Femur (tissue), 1 donor: ENCODE data around the gene LRRC37A2.
"Not testable (repeated sequence)": the region's sequence is repeated elsewhere in the genome, so short reads cannot be mapped to it uniquely, and the experiment has no call there.

Experiments used
- DNase-seq: peaks from one replicate; pipeline ENCODE4 v3.0.0-alpha.2; 2017

LRRC37A2 gene

DNA sequence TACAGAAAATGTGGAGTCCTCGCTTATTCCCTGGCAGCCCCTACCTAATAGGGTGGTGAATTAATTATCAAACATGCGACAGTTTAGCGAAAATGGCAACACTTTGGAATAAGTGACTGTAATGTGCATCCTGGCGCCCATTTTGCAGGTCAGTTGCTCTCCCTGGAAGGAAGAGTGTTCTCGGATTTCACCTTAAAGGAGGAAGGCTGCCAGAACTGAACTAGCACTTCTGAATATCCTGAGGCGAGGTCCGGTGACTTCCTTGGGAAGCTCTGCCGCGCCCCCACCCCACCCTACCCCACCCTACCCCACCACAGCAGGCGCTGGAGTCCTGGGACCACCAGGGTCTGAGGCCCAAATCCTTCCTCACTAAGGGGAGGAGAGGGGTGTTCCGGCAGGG, at the start of gene LRRC37A2:
LRRC37A2 (plus strand) TSS at position 301 of the 400 bp plus-strand sequence. CDS start 245 bp downstream, outside the sequence.
- not testable (repeated sequence) for DNase-seq

DNA sequence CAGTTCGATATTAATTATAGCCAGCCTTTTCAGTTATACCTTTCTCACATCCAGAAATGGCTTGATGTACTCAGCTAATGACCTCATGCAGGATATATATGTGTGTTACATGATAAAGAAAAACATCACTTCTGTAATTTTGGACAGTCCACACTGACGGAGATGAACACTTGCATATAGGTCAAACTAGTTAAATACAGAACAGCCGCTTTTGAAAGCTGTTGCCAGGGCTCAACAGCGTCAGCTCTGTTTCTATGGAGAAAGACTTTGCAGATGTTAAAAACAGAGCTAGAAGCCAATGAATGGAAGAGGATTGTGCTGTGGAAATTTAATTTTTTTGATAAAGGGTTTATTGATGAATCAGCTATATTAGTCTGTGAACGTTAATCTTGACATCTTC, 44.6 kb upstream of the LRRC37A2 start:
- not testable (repeated sequence) for DNase-seq

DNA sequence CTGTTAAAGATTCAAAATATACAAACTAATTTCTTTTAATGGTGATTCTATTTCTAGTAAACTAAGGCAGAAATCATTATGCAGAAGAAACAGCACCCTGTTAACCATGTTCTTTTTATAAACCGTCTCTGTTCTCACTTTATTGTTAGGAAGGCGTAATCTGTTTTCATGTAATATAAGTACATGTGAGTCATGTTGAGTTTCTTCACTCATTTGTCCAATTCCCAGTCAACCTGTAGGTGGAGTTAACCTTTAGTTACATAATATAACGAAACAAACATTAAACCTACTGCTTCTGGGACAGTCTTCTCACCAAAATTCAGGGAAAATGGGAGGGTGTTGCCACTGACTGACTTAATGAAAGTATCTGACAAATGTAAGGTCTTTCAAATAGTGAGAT, 37.8 kb upstream of the LRRC37A2 start:
- not testable (repeated sequence) for DNase-seq

GRCh38 chr17:46475583-46475982, 36.7 kb upstream of the LRRC37A2 start:
- DNase-seq, result not testable (repeated sequence)

- not testable (repeated sequence) for DNase-seq
These were observed 33.4 kb upstream of the LRRC37A2 start for GRCh38 chr17:46478823-46479222.

DNA sequence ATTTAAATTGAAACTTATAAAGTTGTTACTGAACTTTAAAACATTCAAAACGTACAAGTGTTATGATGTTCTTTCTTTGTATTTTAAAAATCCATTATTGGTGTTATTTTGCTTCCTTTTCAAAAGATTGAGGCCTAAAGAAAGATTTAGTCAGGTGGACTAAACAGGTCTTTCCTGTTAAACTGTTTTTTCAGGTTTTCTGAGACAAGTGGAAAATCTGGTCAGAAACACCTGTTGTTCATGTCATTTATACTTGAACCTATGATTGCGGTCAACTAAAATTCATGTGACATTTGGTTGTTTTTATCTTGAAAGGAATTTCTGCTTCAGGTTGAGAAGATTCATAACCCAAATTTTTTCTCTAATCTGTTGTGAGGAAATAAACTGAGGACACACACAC, 31.0 kb upstream of the LRRC37A2 start:
- not testable (repeated sequence) for DNase-seq

- DNase-seq, result not testable (repeated sequence)
These were observed 20.2 kb upstream of the LRRC37A2 start for GRCh38 chr17:46492021-46492420.

DNA sequence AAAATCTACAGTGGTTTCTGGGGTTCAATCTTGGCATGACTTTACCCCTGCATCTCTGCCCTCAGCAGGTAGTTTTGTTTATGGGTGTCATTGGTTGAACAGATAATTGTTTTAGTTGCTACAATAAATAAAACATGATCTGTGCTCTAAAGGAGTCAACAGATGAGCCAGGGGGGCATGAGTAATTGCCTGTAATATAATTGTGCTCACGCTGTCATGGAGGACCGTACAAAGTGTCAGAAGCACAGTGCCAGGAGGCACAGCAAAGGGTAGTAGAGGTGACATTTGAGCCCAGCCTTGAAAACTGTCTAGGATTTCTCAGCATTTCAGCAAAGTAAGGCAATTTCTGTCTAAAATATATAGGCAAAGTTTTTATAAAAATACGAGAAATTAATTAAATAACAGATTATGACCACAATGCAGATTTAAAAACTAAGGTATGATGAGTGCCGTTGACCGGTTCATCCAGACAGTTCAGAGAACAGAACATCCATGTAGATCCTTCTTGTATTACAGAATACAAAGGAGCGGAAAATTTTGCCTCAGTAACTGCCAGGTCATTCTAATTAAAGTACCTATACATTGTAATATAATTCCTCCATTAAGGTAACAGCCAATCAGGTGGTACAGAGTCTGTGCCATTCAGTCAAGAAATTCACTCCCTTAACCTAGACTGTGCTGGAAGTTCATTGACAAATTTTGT, 12.7 kb upstream of the LRRC37A2 start:
- DNase-seq, result not testable (repeated sequence)

DNA sequence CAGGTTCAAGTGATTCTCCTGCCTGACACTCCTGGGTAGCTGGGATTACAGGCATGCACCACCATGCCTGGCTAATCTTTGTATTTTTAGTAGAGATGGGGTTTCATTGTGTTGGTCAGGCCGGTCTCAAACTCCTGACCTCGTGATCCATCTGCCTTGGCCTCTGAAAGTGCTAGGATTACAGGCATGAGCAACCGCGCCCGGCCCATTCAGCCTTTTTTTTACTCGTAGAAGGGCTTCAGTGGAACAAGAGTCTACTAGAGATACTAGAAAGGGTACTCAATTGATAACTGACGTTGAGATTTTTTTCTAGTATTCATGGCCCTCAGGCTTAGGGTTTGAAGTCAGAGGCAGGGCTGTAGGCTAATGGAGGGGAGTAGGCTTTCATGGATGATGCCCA, 6.4 kb upstream of the LRRC37A2 start:
- DNase-seq, result not testable (repeated sequence)

GRCh38 chr17:46534716-46535115, 22.4 kb downstream of the LRRC37A2 start:
- not testable (repeated sequence) for DNase-seq

- not testable (repeated sequence) for DNase-seq
These were observed 36.3 kb downstream of the LRRC37A2 start for GRCh38 chr17:46548607-46549006.

DNA sequence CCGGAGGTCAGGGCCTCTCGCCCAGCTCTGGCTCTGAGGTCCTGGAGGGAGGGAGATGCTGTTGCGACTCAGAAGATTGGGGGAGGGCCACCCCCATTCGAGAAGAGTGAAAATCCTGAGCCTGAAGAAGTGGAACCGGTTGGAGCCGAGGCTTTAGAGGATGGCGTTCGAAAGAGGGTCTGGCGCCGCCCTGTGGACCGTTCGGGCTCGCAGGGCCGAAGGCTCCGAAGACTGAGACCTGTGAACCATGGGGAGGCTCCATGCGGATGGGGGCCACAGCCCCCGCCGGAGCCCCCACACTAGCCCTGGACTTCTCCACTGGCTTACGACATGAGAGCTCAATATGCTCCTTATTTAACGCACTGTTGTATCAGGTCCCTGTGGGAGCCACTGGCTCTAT, 46.9 kb downstream of the LRRC37A2 start:
- not testable (repeated sequence) for DNase-seq

DNA sequence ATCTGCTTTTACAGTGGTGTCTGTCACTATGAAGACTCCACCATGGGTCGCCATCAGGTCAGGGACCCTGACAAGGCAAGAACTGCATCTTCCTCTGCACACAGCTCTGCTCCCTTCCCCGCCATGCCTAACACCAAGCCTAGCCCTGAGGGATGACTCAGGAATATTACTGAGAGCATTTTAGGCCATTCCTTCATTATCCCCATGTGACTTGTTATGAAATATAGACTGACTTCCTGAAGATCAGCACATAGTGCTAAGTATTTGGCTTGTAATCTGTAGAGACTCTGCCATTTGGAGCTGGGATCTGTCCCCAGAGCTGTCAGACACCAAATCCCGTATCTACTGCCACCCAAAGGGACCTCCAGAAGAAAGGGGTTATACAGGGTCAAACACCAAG, 47.8 kb downstream of the LRRC37A2 start:
- DNase-seq, result not testable (repeated sequence)

DNA sequence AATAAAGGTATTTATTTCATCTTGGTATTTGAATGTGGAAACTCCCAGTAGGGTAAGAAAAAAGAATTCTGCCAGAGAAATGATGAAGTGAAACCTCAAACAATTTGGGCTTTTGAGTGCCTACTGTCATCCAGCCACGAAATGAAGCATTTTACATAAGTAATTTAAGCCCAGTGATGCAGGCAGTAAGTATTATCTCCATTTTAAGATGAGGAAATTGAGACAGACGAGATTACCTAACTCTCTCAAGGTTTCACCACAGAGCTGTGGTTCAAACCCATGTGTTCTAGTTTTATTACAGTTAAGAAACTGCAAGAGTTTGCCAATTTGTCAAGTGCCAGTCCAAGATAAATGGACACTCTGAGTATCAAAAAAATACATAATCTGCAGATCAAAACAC, 54.0 kb downstream of the LRRC37A2 start:
- not testable (repeated sequence) for DNase-seq

GRCh38 chr17:46566980-46567379, 54.7 kb downstream of the LRRC37A2 start:
- DNase-seq, result not testable (repeated sequence)

- not testable (repeated sequence) for DNase-seq
These were observed 59.5 kb downstream of the LRRC37A2 start for GRCh38 chr17:46571796-46572195.

DNA sequence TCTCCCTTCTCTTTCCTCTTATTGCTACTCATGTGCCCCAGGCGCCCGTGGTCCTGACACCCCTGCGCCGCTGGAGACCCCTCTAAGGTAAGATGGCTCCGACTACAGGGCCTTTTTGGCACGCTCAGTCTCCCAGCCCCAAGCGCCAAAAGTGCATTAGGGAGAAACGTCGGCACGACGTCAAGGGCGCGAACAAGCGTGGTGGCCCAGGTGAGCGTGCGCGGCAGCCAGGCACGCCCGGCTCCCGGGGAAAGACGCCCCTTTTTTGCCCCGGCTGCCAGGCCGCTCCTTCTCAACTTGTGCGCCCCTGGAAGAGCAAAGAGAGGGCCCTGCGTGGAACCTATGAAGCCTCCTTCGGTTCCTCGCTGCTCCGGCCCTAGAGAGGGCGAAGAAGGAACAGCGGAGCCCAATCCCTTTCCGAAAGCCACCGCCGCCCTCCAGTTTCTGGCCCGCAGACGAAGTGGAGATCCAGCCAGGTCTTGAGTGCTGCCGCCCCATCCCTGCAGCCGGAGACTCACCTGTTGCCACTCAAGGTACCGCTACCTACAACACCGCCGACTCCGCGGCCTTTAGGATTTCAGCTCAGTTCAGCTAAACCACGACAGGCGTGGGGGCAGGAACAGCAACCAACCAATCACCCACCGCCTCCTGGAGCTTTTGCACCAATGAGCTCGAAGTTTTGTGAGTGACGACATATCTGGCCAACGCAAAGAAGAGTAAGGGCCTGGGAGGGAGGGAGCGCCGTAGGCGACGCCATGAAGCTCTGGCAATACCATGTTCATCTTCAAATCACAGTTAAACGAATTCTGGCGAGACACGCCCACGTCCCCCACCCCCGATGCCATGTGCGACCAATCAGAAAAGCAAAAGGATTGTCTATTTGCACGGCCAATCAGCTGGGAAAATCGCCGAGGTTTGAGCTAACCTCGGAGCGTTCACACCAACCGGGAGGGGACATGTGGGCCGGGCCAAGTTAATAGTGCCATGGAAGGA, 67.1 kb downstream of the LRRC37A2 start, which contains the start of gene ARL17A:
ARL17A (minus strand) TSS at position 609 of the 993 bp plus-strand sequence. CDS start 3,369 bp downstream, outside the sequence.
- DNase-seq, result not testable (repeated sequence)

DNA sequence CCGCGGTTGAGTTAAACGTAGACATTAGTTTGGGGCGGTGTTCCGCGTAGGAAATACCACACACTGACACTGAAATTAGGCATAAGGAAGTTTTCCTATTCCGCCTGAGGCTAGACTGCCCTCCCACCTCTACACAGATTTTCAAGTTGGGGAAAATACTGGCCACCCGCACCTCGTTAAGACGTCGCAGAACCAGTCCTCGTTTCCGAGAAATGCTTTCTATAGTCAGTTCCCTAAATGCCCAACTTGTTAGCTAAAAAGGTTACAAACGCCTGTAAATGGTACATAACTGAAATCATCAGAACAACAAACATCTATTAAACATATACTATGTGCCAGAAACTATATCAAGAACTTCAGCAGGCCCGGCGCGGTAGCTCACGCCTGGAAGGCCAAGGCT, 67.8 kb downstream of the LRRC37A2 start:
- not testable (repeated sequence) for DNase-seq

- not testable (repeated sequence) for DNase-seq
These were observed 73.2 kb downstream of the LRRC37A2 start for GRCh38 chr17:46585444-46585843.

GRCh38 chr17:46590157-46591146, 78.2 kb downstream of the LRRC37A2 start, which contains the start of gene NSF:
TSS of gene NSF (plus strand) at chr17:46590669. CDS start at chr17:46590776, 107 bp downstream.
- not testable (repeated sequence) for DNase-seq

GRCh38 chr17:46591332-46591731, 79.1 kb downstream of the LRRC37A2 start:
- DNase-seq, result not testable (repeated sequence)
